ENCODE results near the gene PDE10A. TPM values are rescaled to one million over a fixed set of nuclear protein-coding genes. Genes with fewer than 3 reads are reported as not detected.
A peak's percentile ranks its signal among the peaks of the same experiment; 100 is the strongest.

PDE10A gene
- total RNA-seq, 2 donors from 2014 or later: not detected

DNA sequence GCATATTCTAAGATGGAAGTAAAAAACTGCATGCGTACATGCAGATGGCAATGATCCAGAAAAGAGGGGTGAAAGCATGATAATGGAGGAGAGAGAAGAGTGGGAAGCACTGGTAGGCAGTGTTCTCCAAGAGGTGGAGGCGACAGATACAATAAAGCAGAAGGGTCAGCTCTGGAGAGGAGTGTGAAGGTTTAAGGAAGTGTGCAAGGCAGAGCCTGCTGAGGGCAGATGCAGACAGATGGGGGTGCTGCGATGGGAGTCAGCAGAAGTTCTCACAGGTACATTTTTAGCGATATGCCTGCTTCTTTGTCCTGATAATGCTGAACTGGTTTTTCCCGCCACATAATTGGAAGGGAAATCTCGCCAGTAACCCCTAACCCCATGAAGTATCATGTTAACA lies 272.6 kb downstream of the PDE10A start:
- Mint-ChIP-seq H3K4me3 (no peak overlapping the region), H3K4me1 (ENCODE audit: low read depth in 2 of 2) (no peaks in the 10 kb centered on the region), H3K27ac (no peak overlapping the region), H3K36me3 (peaks cover 4% of the 10 kb centered on the region), H3K27me3 (no peaks in the 10 kb centered on the region), H3K9me3 (peaks cover 7% of the 10 kb centered on the region)
- ATAC-seq (no peak), DNase-seq (ENCODE audit: low spot score) (no peak)

DNA sequence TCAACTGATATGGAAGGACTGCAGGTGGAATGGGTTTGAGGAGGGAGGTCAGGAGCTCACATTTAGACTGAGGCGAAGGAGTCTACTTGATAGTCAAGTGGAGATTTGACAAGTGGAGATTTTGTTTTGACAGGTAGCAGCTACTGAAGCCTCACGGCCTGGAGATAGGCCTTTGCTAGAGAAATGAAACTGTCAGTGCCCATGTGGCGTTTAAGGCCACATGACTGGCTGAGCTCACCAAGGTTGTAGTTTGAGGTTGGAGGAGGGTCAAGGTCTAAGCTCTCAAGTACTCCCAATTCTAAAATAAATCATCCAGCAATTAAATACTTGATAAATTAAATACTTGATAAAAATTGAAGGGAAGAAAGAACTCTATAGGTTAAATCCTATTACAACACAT lies 273.5 kb downstream of the PDE10A start:
- Mint-ChIP-seq H3K27me3 (no peaks in the 10 kb centered on the region), H3K36me3 (peaks cover 4% of the 10 kb centered on the region), H3K4me3 (no peak overlapping the region), H3K27ac (no peak overlapping the region), H3K9me3 (peaks cover 7% of the 10 kb centered on the region), H3K4me1 (ENCODE audit: low read depth in 2 of 2) (no peaks in the 10 kb centered on the region)
- ATAC-seq (no peak), DNase-seq (ENCODE audit: low spot score) (no peak)

DNA sequence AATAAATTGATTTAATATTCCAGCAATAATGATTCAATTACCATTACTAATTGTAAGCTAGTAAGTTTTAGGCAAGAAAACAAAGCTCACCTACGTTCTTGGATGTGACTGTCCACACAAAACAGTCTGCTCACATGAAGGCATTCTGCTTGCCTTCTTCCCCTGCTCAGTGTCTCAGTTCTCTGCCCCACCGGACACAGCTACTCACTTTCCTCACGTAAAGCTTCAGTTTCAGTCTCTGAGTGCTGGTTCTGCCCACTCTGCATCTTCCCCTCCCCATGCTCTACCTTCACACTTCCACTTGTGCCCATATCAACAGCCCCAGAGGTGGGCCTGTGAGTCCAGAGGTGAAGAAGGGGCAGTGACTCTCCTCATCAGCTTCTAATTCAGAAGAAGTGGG lies 279.7 kb downstream of the PDE10A start:
- DNase-seq (ENCODE audit: low spot score) (no peak), ATAC-seq (no peak)
- Mint-ChIP-seq H3K27ac (no peak overlapping the region), H3K4me3 (no peak overlapping the region), H3K27me3 (no peaks in the 10 kb centered on the region), H3K9me3 (peaks cover 4% of the 10 kb centered on the region), H3K36me3 (no peaks in the 10 kb centered on the region), H3K4me1 (ENCODE audit: low read depth in 2 of 2) (no peaks in the 10 kb centered on the region)

DNA sequence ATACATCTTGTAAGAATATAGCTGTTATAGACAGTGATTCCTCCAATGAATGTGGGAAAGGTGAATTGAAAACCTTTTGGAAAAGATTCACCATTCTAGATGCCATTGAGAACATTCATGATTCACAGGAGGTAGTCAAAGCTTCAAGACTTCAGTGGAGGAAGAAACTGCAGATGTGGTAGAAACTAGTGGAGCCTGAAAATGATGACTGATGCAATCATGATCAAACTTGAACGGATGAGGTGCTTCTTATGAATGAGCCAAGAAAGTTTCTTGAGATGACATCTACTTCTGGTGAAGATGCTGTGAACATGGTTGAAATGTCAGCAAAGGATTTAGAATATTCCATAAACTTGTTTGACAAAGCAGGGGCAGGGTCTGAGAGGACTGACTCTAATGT lies 286.9 kb downstream of the PDE10A start:
- Mint-ChIP-seq H3K4me3 (no peak overlapping the region), H3K27ac (no peak overlapping the region), H3K36me3 (no peaks in the 10 kb centered on the region), H3K4me1 (ENCODE audit: low read depth in 2 of 2) (no peaks in the 10 kb centered on the region), H3K27me3 (no peaks in the 10 kb centered on the region), H3K9me3 (peaks cover 6% of the 10 kb centered on the region)
- no peak for DNase-seq (ENCODE audit: low spot score)
- no peak for ATAC-seq

DNA sequence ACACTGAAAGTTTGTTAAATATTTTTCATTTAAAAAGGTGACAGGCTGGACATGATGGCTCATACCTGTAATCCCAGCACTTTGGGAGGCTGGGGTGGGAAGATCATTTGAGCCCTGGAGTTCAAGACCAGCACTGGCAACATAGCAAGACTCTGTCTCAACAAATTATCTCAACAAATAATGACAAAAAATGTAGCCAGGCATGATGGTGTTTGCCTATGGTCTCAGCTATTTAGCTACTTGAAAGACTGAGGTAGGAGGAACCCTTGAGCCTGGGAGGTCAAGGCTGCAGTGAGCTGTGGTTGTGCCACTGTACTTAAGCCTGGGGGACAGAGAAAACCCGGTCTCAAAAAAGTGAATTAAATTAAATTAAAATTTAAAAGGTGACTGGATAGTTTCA lies 297.7 kb downstream of the PDE10A start:
- ATAC-seq (no peak), DNase-seq (ENCODE audit: low spot score) (no peak)
- Mint-ChIP-seq H3K27ac (no peak overlapping the region), H3K27me3 (no peaks in the 10 kb centered on the region), H3K36me3 (no peaks in the 10 kb centered on the region), H3K4me3 (no peak overlapping the region), H3K9me3 (peaks cover 14% of the 10 kb centered on the region), H3K4me1 (ENCODE audit: low read depth in 2 of 2) (no peaks in the 10 kb centered on the region)

DNA sequence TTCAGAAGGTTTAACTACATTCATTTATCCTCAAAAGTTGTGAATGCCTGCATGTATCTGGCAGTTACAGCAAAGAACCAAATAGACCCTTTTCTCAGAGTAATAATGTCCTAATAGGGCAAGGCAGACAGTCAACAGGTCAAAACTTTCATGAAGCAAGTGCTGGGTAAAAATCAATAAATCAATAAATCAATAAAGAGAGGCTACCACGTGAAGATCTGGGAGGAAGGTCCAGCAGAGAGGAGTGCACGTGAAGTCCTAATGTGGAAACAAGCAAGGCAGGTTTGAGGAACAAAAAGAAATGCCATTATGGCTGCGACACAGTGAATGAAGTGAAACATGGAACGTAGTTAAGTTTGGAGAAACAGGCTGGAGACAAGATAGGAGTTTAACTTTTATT lies 317.3 kb downstream of the PDE10A start:
- DNase-seq (ENCODE audit: low spot score) (no peak), ATAC-seq (no peak)
- H3K27ac Mint-ChIP-seq: no peak overlapping the region
- H3K9me3 Mint-ChIP-seq: peaks cover 25% of the 10 kb centered on the region
- H3K4me1 Mint-ChIP-seq (ENCODE audit: low read depth in 2 of 2): no peaks in the 10 kb centered on the region
- H3K4me3 Mint-ChIP-seq: no peak overlapping the region
- H3K27me3 Mint-ChIP-seq: no peaks in the 10 kb centered on the region
- peaks cover 5% of the 10 kb centered on the region for H3K36me3 Mint-ChIP-seq

DNA sequence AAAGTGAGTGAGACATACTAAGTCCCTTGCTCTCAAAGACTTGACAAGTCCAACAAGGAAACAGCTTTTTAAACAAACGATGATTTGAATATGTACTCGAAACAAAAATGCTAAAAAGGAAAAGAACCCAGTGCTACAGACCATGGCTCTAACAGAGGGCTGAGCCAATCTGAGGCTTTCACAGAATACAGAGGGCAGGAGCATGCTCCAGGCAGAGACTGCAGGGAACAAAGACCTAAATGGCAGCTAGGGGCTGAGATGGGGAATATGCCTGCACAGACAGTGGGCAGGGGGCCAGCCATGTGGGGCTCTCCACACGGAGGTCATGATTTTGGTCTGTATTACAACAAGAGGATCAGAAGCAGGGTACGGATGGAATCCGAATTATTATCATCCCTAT lies 322.5 kb downstream of the PDE10A start:
- H3K36me3 Mint-ChIP-seq: no peaks in the 10 kb centered on the region
- no peaks in the 10 kb centered on the region for H3K4me1 Mint-ChIP-seq (ENCODE audit: low read depth in 2 of 2)
- no peak for DNase-seq (ENCODE audit: low spot score)
- no peak overlapping the region for H3K4me3 Mint-ChIP-seq
- H3K9me3 Mint-ChIP-seq: peaks cover 12% of the 10 kb centered on the region
- no peak overlapping the region for H3K27ac Mint-ChIP-seq
- no peaks in the 10 kb centered on the region for H3K27me3 Mint-ChIP-seq
- no peak for ATAC-seq

DNA sequence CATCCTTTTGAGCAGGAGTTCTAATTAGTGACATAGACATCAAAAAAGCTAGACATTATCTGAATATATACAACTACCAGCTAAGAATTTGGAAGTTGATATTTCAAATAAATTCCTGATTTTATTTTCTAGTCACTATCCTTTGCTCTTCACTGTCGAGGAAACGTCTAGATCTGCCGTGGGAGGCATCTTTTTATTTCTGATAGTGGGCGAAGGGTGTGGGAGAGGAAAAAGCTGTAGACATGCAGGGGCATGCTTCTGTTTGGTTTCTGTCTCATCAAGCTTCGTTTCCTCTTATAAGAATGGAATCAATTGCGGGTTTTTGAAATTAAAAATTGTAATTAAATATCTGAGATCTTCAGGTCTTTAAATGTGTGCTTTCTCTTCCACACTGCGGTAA lies 337.4 kb downstream of the PDE10A start:
- H3K4me3 Mint-ChIP-seq: no peak overlapping the region
- H3K4me1 Mint-ChIP-seq (ENCODE audit: low read depth in 2 of 2): no peaks in the 10 kb centered on the region
- ATAC-seq (no peak), DNase-seq (ENCODE audit: low spot score) (no peak)
- H3K27ac Mint-ChIP-seq: no peak overlapping the region
- H3K36me3 Mint-ChIP-seq: no peaks in the 10 kb centered on the region
- peaks cover 11% of the 10 kb centered on the region for H3K9me3 Mint-ChIP-seq
- no peaks in the 10 kb centered on the region for H3K27me3 Mint-ChIP-seq

DNA sequence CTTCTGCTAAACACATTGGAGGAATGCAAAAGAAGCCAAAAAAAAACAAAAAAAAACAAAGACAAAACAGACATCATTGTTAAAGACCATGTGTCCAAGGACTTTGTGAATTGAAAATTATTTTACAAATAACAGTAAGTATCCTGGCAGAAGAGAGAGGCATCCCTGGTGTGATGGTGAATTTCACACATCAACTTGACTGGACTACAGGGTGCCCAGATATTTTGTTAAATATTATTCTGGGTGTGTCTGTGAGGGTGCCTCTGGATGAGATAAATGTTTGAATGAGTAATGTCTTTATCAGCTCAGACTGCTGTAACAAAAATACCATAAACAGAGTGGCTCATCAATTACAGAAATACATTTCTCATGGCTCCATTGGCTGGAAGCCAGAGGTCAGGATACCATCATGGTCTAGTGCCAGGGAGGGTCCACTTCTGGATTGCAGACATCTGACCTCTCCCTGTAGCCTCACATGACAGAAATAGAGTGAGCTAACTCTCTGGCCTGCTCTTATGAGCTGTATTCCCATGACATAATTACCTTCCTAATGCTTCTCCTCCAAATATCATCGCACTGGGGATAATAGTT lies 341.4 kb downstream of the PDE10A start:
- Mint-ChIP-seq H3K4me3 (no peak overlapping the region), H3K27ac (no peak overlapping the region), H3K36me3 (no peaks in the 10 kb centered on the region), H3K4me1 (ENCODE audit: low read depth in 2 of 2) (no peaks in the 10 kb centered on the region), H3K9me3 (peaks cover 21% of the 10 kb centered on the region), H3K27me3 (no peaks in the 10 kb centered on the region)
- DNase-seq (ENCODE audit: low spot score) (no peak), ATAC-seq (no peak)

DNA sequence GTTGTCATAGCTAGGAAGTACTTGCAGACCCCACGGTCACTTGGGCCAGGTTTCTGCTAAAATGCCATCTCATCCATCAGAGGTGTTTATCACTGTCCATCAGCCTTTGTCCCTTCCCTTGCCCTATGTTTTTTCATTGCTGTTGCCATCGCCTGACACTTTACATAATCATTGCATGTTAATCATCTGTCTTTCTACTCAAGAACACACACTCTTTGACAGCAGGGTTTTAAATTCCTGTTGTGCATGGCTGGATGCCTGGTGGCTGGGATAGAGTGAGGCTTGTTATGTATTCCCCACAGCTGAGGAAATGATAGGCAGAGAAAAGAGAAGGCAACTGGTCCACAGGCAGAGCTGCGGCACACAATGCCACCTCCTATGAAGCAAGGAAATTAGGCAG lies 341.9 kb downstream of the PDE10A start:
- peaks cover 21% of the 10 kb centered on the region for H3K9me3 Mint-ChIP-seq
- no peak for DNase-seq (ENCODE audit: low spot score)
- H3K27ac Mint-ChIP-seq: no peak overlapping the region
- H3K27me3 Mint-ChIP-seq: no peaks in the 10 kb centered on the region
- H3K4me1 Mint-ChIP-seq (ENCODE audit: low read depth in 2 of 2): no peaks in the 10 kb centered on the region
- ATAC-seq: no peak
- no peaks in the 10 kb centered on the region for H3K36me3 Mint-ChIP-seq
- H3K4me3 Mint-ChIP-seq: no peak overlapping the region

DNA sequence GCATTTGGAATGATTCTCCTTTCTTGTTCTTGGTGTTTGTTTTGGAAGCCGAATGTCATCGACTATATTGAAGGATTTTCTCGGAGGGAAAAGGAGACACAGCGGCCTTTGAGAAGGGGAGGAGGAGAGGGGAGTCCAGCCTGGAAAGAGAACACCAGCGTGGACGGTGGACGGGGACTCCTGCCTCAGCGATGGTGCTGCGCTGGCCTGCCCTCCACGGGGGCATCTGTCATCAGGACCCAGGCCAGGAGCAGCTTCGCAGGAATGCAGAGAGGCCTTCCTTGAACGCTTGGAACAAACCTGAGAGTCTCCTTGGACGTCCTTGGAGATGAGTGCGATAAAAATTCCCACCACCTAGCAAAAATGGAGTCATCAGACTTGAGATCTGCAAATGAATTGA lies 345.3 kb downstream of the PDE10A start:
- H3K9me3 Mint-ChIP-seq: peaks cover 19% of the 10 kb centered on the region
- no peaks in the 10 kb centered on the region for H3K27me3 Mint-ChIP-seq
- no peak overlapping the region for H3K27ac Mint-ChIP-seq
- ATAC-seq (no peak), DNase-seq (ENCODE audit: low spot score) (no peak)
- no peak overlapping the region for H3K4me3 Mint-ChIP-seq
- H3K4me1 Mint-ChIP-seq (ENCODE audit: low read depth in 2 of 2): no peaks in the 10 kb centered on the region
- H3K36me3 Mint-ChIP-seq: no peaks in the 10 kb centered on the region

DNA sequence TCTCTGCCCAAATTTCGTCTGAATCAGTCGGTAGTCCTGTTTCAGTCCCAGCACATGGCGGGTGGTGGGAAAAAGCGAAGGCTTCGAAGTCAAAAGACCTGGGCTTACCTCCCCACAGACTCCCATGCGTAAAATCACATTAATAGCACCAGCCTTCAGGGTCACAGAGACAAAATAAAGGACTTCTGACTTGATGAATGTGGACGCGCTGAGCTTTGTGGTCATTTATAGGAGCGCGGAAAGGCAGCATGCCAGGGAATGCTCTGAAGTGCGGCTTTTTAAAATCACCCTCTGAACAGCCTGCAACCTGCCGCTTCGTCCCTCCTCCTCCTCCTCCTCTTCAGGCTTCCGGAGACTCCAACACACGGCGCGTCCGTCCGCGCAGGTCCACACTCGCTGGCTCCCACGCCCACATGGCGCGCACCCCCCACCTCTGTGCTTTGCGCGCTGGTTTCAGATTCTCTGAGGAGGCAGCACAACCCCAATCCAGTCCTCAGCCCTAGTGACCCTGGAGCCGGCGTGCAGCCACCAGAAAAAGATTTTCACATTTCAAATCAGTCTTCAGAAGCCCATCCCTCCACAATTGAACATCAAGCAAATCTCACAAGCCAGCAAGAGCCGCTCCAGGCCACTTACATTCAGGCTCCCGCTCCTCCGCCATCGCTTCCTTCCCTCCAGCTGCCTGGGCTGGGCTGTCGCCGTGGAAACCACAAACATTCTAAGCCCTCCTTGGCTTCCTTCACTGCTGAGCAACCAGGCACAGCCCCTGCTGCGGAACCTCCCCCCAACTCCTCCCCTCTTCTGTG lies 353.9 kb downstream of the PDE10A start, which contains the start of gene C6orf118:
Gene C6orf118, minus strand, starts transcription at position 680 of the 806 bp plus-strand sequence. Its CDS starts 19 bp downstream, at position 661.
- ATAC-seq (no peak), DNase-seq (ENCODE audit: low spot score) (no peak)
- Mint-ChIP-seq H3K9me3 (peaks cover 1% of the 10 kb centered on the region), H3K27me3 (no peaks in the 10 kb centered on the region), H3K4me3 (no peak within 1 kb of the TSS), H3K27ac (no peak within 1 kb of the TSS), H3K4me1 (ENCODE audit: low read depth in 2 of 2) (no peaks in the 10 kb centered on the region), H3K36me3 (no peaks in the 10 kb centered on the region)

DNA sequence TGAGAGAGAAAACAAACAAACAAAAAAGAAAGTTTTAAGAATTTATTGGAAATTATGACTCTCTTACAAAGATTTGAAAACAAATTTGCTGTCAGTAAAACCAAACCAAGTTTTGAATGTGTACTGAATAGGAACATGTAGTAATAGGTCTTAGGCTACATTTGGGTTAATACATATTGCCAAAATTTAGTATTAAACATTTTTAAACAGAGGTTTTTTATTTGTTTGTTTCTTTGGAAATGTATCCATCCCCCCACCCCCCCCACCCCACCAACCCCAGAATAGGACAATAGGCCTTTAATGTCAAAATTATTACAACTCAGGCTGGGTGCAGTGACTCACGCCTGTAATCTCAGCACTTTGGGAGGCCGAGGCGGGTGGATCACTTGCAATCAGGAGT lies 356.1 kb downstream of the PDE10A start:
- ATAC-seq: no peak
- Mint-ChIP-seq H3K4me1 (ENCODE audit: low read depth in 2 of 2) (no peaks in the 10 kb centered on the region), H3K36me3 (peaks cover 5% of the 10 kb centered on the region), H3K27ac (no peak overlapping the region), H3K9me3 (peaks cover 6% of the 10 kb centered on the region), H3K27me3 (no peaks in the 10 kb centered on the region), H3K4me3 (no peak overlapping the region)
- no peak for DNase-seq (ENCODE audit: low spot score)

DNA sequence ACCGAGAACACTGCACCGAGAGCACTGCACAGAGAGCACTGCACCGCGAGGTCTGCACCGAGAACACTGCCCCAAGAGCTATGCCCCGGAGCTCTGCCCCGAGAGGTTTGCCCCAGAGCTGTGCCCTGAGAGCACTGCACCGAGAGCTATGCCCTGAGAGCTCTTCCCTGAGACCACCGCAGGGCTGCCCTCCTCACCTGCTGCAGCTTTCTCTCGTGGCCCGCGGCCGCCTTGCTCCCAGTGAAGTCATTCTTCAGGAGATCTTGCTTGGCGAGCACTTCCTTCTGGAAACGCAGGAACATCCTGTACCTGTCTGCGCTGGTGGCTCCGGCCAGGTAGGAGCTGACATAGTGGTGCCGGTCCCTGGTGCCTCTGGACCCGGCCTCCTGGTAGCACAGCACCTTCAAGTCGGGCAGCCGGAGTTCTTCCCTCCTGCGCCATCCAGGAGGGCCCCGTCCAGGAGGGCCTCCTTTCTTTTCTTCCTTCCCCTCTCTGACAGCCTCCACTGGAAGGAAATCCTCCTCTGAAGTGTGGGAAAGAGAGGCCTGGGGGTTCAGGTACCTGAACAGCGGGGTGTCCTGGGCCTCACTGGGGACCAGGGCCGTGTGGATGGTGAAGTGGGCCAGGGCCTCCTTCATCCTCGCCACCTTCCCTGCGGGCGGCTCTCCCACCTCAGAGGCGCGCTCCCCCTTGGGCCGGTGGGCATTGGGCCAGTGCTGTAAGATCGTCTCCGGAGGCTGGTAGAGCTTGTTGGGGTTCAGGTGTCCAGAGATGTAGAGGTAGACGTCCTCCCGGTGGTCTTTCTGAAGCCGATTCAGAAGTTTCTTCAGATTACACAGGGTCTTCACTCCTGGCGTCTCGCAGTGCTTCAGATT lies 361.4 kb downstream of the PDE10A start:
- H3K27me3 Mint-ChIP-seq: no peaks in the 10 kb centered on the region
- peaks cover 6% of the 10 kb centered on the region for H3K9me3 Mint-ChIP-seq
- H3K27ac Mint-ChIP-seq: no peak overlapping the region
- DNase-seq (ENCODE audit: low spot score) (no peak), ATAC-seq (peak in 1 of 2 donors; percentile 38)
- no peak overlapping the region for H3K4me3 Mint-ChIP-seq
- no peaks in the 10 kb centered on the region for H3K4me1 Mint-ChIP-seq (ENCODE audit: low read depth in 2 of 2)
- H3K36me3 Mint-ChIP-seq: peaks cover 5% of the 10 kb centered on the region
